SK-N-SH treated with all-trans-retinoic acid at 6 μM for 48 hours (cell line): Measurements from ENCODE around the gene ROBO1.

ENCODE experiments used
- ATAC-seq: fragments of 200-7000 bp; cut with Tn5 transposase; 3 replicates; pipeline ENCODE4 v1.9.1; 2020; ENCODE audit warnings: mild to moderate bottlenecking, moderate library complexity
- ARNTL ChIP-seq: fragments of 450-650 bp; formaldehyde crosslinking; IDR thresholded peaks from 2 replicates; pipeline ENCODE4 v1.5.0; 2020; ENCODE audit warnings: low read depth, mild to moderate bottlenecking, moderate library complexity, borderline replicate concordance
- BACH2 ChIP-seq: fragments of 250-450 bp; sonication (Bioruptor Pico); IDR thresholded peaks from 2 replicates; pipeline ENCODE4 v1.9.0; 2021; ENCODE audit warnings: mild to moderate bottlenecking, borderline replicate concordance
- ESRRG ChIP-seq: fragments of 250-450 bp; sonication (Bioruptor Pico); IDR thresholded peaks from 2 replicates; pipeline ENCODE4 v1.6.1; 2021; ENCODE audit warnings: mild to moderate bottlenecking
- GLIS3 ChIP-seq: fragments of 250-450 bp; sonication (Bioruptor Pico); IDR thresholded peaks from 2 replicates; pipeline ENCODE4 v1.5.0; 2020; ENCODE audit warnings: mild to moderate bottlenecking, moderate library complexity
- ISL1 ChIP-seq: fragments of 250-450 bp; sonication (Bioruptor Pico); IDR thresholded peaks from 2 replicates; pipeline ENCODE4 v2.1.2; 2022; ENCODE audit warnings: mild to moderate bottlenecking, moderate library complexity
- OSR1 ChIP-seq: fragments of 250-450 bp; sonication (Bioruptor Pico); IDR thresholded peaks from 2 replicates; pipeline ENCODE4 v1.8.0; 2022; ENCODE audit warnings: moderate library complexity, mild to moderate bottlenecking, inconsistent platforms
- PPARA ChIP-seq: fragments of 250-450 bp; sonication (Bioruptor Pico); IDR thresholded peaks from 2 replicates; pipeline ENCODE4 v1.5.0; 2020; ENCODE audit warnings: mild to moderate bottlenecking, borderline replicate concordance
- RARB ChIP-seq: fragments of 250-450 bp; sonication (Bioruptor Pico); IDR thresholded peaks from 2 replicates; pipeline ENCODE4 v1.8.0; 2021; ENCODE audit warnings: mild to moderate bottlenecking, moderate library complexity
- SNAI2 ChIP-seq: fragments of 250-450 bp; sonication (Bioruptor Pico); IDR thresholded peaks from 2 replicates; pipeline ENCODE4 v1.5.0; 2020; ENCODE audit warnings: mild to moderate bottlenecking, moderate library complexity
- TCF4 ChIP-seq: fragments of 250-450 bp; sonication (Bioruptor Pico); IDR thresholded peaks from 2 replicates; pipeline ENCODE4 v1.8.0; 2021; ENCODE audit warnings: mild to moderate bottlenecking, moderate library complexity, borderline replicate concordance
- TOX ChIP-seq: fragments of 250-450 bp; sonication (Bioruptor Pico); IDR thresholded peaks from 2 replicates; pipeline ENCODE4 v1.8.0; 2021; ENCODE audit warnings: mild to moderate bottlenecking, moderate library complexity, borderline replicate concordance
- ZFP3 ChIP-seq: fragments of 250-450 bp; sonication (Bioruptor Pico); IDR thresholded peaks from 2 replicates; pipeline ENCODE4 v1.5.0; 2020; ENCODE audit warnings: mild to moderate bottlenecking, moderate library complexity
- ZFP30 ChIP-seq: fragments of 450-650 bp; formaldehyde crosslinking; IDR thresholded peaks from 2 replicates; pipeline ENCODE4 v1.5.0; 2022; ENCODE audit warnings: mild to moderate bottlenecking, moderate library complexity
- ZNF70 ChIP-seq: fragments of 450-650 bp; formaldehyde crosslinking; IDR thresholded peaks from 2 replicates; pipeline ENCODE4 v1.5.0; 2020; ENCODE audit warnings: mild to moderate bottlenecking, moderate library complexity
- ZNF8 ChIP-seq: fragments of 450-650 bp; formaldehyde crosslinking; IDR thresholded peaks from 2 replicates; pipeline ENCODE4 v1.5.0; 2020; ENCODE audit warnings: mild to moderate bottlenecking, moderate library complexity
- TF ChIP-seq, protein P1 (sequence below): fragments of 250-450 bp; sonication (Bioruptor Pico); IDR thresholded peaks from 2 replicates; pipeline ENCODE4 v1.5.0; 2020; ENCODE audit warnings: mild to moderate bottlenecking, moderate library complexity
- TF ChIP-seq, protein P2 (sequence below): fragments of 250-450 bp; sonication (Bioruptor Pico); IDR thresholded peaks from 2 replicates; pipeline ENCODE4 v1.8.0; 2020; ENCODE audit warnings: mild to moderate bottlenecking, moderate library complexity, borderline replicate concordance
- TF ChIP-seq, protein P3 (sequence below): fragments of 250-450 bp; sonication (Bioruptor Pico); IDR thresholded peaks from 2 replicates; pipeline ENCODE4 v1.5.1; 2021; ENCODE audit warnings: mild to moderate bottlenecking, moderate library complexity
- TF ChIP-seq, protein P4 (sequence below): fragments of 250-450 bp; sonication (Bioruptor Pico); IDR thresholded peaks from 2 replicates; pipeline ENCODE4 v1.8.0; 2021; ENCODE audit warnings: low read depth, mild to moderate bottlenecking, moderate library complexity, borderline replicate concordance
- TF ChIP-seq, protein P5 (sequence below): fragments of 250-450 bp; sonication (Bioruptor Pico); IDR thresholded peaks from 2 replicates; pipeline ENCODE4 v1.5.1; 2020; ENCODE audit warnings: low read depth, mild to moderate bottlenecking, moderate library complexity

The ROBO1 gene

DNA sequence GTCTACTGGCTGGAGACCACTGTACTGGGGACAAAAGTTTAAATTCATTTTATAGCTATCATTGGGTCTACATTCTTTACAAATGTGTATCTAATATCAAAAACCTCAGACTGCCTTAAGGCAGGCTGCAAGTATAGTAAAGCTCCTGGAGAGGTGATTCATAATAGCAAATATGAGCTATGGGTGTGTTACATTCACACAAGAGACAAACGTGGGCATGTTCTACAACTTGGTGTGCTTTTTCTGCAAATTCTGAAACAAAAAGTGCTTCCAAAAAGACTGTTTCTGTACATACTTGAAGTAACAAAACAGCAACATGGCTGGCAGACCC is 1101.4 kb downstream of the ROBO1 start (continued):
- TF ChIP-seq, protein P1, sequence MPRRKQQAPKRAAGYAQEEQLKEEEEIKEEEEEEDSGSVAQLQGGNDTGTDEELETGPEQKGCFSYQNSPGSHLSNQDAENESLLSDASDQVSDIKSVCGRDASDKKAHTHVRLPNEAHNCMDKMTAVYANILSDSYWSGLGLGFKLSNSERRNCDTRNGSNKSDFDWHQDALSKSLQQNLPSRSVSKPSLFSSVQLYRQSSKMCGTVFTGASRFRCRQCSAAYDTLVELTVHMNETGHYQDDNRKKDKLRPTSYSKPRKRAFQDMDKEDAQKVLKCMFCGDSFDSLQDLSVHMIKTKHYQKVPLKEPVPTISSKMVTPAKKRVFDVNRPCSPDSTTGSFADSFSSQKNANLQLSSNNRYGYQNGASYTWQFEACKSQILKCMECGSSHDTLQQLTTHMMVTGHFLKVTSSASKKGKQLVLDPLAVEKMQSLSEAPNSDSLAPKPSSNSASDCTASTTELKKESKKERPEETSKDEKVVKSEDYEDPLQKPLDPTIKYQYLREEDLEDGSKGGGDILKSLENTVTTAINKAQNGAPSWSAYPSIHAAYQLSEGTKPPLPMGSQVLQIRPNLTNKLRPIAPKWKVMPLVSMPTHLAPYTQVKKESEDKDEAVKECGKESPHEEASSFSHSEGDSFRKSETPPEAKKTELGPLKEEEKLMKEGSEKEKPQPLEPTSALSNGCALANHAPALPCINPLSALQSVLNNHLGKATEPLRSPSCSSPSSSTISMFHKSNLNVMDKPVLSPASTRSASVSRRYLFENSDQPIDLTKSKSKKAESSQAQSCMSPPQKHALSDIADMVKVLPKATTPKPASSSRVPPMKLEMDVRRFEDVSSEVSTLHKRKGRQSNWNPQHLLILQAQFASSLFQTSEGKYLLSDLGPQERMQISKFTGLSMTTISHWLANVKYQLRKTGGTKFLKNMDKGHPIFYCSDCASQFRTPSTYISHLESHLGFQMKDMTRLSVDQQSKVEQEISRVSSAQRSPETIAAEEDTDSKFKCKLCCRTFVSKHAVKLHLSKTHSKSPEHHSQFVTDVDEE (CRISPR knock-in tag) = no peak
- TF ChIP-seq ARNTL (CRISPR knock-in tag) = no peak
- TF ChIP-seq TCF4 (CRISPR knock-in tag) = no peak
- no peak for TF ChIP-seq ZNF70 (CRISPR knock-in tag)
- TF ChIP-seq GLIS3 (CRISPR knock-in tag) = no peak
- no peak for TF ChIP-seq ZFP3 (CRISPR knock-in tag)
- no peak for TF ChIP-seq OSR1 (CRISPR knock-in tag)

DNA sequence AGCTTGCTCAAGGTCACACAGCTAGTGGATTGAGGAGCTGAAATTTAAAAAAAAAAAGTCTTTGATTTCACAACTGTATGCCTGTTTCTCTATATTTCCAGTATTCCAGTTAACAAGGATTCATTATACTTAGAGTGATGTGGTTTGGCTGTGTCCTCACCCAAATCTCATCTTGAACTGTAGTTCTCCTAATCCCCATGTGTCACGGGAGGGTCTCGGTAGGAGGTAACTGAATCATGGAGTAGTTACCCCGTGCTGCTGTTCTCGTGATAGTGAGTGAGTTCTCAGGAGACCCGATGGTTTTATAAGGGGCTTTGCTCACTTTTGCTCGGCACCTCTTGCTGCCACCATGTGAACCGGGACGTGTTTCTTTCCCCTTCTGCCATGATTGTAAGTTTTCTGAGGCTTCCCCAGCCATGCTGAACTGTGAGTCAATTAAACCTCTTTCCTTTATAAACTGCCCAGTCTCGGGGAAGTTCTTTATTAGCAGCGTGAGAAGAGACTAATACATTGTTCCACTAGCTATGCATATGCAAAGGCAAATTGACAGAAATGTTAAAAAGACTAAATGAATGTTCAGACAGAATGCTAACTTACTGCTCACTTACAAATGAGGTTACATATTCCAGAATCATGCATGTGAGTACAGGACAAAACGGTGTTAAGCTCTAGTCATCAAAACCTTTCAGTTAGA is 1101.9 kb downstream of the ROBO1 start:
- ATAC-seq = no peak; the same call in 2 of the 3 replicates
- TF ChIP-seq OSR1 (CRISPR knock-in tag) (no peak), BACH2 (CRISPR knock-in tag) (no peak), ESRRG (no peak), ARNTL (CRISPR knock-in tag) (no peak), SNAI2 (CRISPR knock-in tag) (no peak)
- TF ChIP-seq, protein P2, sequence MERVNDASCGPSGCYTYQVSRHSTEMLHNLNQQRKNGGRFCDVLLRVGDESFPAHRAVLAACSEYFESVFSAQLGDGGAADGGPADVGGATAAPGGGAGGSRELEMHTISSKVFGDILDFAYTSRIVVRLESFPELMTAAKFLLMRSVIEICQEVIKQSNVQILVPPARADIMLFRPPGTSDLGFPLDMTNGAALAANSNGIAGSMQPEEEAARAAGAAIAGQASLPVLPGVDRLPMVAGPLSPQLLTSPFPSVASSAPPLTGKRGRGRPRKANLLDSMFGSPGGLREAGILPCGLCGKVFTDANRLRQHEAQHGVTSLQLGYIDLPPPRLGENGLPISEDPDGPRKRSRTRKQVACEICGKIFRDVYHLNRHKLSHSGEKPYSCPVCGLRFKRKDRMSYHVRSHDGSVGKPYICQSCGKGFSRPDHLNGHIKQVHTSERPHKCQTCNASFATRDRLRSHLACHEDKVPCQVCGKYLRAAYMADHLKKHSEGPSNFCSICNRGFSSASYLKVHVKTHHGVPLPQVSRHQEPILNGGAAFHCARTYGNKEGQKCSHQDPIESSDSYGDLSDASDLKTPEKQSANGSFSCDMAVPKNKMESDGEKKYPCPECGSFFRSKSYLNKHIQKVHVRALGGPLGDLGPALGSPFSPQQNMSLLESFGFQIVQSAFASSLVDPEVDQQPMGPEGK (CRISPR knock-in tag) = no peak
- TF ChIP-seq, protein P3, sequence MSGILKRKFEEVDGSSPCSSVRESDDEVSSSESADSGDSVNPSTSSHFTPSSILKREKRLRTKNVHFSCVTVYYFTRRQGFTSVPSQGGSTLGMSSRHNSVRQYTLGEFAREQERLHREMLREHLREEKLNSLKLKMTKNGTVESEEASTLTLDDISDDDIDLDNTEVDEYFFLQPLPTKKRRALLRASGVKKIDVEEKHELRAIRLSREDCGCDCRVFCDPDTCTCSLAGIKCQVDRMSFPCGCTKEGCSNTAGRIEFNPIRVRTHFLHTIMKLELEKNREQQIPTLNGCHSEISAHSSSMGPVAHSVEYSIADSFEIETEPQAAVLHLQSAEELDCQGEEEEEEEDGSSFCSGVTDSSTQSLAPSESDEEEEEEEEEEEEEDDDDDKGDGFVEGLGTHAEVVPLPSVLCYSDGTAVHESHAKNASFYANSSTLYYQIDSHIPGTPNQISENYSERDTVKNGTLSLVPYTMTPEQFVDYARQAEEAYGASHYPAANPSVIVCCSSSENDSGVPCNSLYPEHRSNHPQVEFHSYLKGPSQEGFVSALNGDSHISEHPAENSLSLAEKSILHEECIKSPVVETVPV (CRISPR knock-in tag) = no peak
- TF ChIP-seq, all 23 proteins: peak for 0

DNA sequence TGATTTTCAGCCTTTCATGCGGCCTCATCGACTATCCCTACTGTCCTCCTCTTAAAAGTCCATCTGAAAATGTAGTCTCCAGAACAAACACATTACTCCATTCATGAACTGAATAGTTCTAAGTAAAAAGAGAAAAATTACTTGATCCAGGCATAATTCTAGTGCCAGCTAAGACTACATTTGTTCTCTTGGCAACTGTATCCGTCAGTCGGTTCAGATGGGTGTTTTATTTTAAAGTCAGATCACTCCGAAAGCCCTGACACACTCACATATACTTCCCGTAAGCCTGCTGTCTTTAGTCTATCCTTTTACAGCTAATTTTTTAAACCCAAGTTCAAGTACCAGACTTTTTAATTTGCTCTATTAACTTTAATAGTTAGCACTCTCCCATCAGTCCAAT is 1102.7 kb downstream of the ROBO1 start:
- ATAC-seq = no peak
- TF ChIP-seq, protein P3 (CRISPR knock-in tag) = no peak
- no peak for TF ChIP-seq RARB (CRISPR knock-in tag)
- TF ChIP-seq, protein P1 (CRISPR knock-in tag) = no peak
- no peak for TF ChIP-seq TOX
- TF ChIP-seq ZFP3 (CRISPR knock-in tag) = no peak
- no peak for TF ChIP-seq TCF4 (CRISPR knock-in tag)
- TF ChIP-seq, protein P4, sequence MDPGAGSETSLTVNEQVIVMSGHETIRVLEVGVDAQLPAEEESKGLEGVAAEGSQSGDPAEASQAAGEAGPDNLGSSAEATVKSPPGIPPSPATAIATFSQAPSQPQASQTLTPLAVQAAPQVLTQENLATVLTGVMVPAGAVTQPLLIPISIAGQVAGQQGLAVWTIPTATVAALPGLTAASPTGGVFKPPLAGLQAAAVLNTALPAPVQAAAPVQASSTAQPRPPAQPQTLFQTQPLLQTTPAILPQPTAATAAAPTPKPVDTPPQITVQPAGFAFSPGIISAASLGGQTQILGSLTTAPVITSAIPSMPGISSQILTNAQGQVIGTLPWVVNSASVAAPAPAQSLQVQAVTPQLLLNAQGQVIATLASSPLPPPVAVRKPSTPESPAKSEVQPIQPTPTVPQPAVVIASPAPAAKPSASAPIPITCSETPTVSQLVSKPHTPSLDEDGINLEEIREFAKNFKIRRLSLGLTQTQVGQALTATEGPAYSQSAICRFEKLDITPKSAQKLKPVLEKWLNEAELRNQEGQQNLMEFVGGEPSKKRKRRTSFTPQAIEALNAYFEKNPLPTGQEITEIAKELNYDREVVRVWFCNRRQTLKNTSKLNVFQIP (CRISPR knock-in tag) = no peak
- no peak for TF ChIP-seq GLIS3 (CRISPR knock-in tag)
- TF ChIP-seq ZNF8 = no peak
- no peak for TF ChIP-seq PPARA (CRISPR knock-in tag)
- TF ChIP-seq, protein P2 (CRISPR knock-in tag) = no peak
- TF ChIP-seq, protein P5, sequence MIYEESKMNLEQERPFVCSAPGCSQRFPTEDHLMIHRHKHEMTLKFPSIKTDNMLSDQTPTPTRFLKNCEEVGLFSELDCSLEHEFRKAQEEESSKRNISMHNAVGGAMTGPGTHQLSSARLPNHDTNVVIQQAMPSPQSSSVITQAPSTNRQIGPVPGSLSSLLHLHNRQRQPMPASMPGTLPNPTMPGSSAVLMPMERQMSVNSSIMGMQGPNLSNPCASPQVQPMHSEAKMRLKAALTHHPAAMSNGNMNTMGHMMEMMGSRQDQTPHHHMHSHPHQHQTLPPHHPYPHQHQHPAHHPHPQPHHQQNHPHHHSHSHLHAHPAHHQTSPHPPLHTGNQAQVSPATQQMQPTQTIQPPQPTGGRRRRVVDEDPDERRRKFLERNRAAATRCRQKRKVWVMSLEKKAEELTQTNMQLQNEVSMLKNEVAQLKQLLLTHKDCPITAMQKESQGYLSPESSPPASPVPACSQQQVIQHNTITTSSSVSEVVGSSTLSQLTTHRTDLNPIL (CRISPR knock-in tag) = no peak
- no peak for TF ChIP-seq ZFP30 (CRISPR knock-in tag)
- TF ChIP-seq ESRRG = no peak
- no peak for TF ChIP-seq SNAI2 (CRISPR knock-in tag)
- no peak for TF ChIP-seq BACH2 (CRISPR knock-in tag)
- no peak for TF ChIP-seq OSR1 (CRISPR knock-in tag)
- TF ChIP-seq ISL1 (CRISPR knock-in tag) = no peak
